Measurements from ENCODE around the gene ARAP3.
"Not testable (repeated sequence)": the region's sequence is repeated elsewhere in the genome, so short reads cannot be mapped to it uniquely, and the experiment has no call there.

The ARAP3 gene

GRCh38 chr5:141681695-141682641, at the start of gene ARAP3:
Gene ARAP3, minus strand, starts transcription at chr5:141682230. Its CDS starts 1,744 bp downstream, at chr5:141680486.
- DNase-seq: peak; percentile 92

- DNase-seq: peak; percentile 88
These were observed 47.5 kb upstream of the ARAP3 start for GRCh38 chr5:141729387-141730006.

GRCh38 chr5:141725891-141726290, 43.9 kb upstream of the ARAP3 start:
- no peak for DNase-seq

GRCh38 chr5:141725174-141725573, 43.1 kb upstream of the ARAP3 start:
- DNase-seq: not testable (repeated sequence)

GRCh38 chr5:141722266-141722665, 40.2 kb upstream of the ARAP3 start:
- no peak for DNase-seq

- DNase-seq: no peak
These were observed 35.0 kb upstream of the ARAP3 start for GRCh38 chr5:141717043-141717442.

- no peak for DNase-seq
These were observed 34.4 kb upstream of the ARAP3 start for GRCh38 chr5:141716468-141716867.

GRCh38 chr5:141716009-141716408, 34.0 kb upstream of the ARAP3 start:
- DNase-seq: peak; percentile 87

GRCh38 chr5:141715346-141715905, 33.4 kb upstream of the ARAP3 start:
- no peak for DNase-seq

GRCh38 chr5:141714542-141715310, 32.7 kb upstream of the ARAP3 start:
- peak; percentile 75 for DNase-seq

- DNase-seq: peak; percentile 87
These were observed 31.7 kb upstream of the ARAP3 start for GRCh38 chr5:141713616-141714309.

GRCh38 chr5:141711687-141712086, 29.7 kb upstream of the ARAP3 start:
- DNase-seq: no peak

GRCh38 chr5:141709699-141710267, 27.8 kb upstream of the ARAP3 start:
- DNase-seq: no peak

GRCh38 chr5:141708016-141708415, 26.0 kb upstream of the ARAP3 start:
- DNase-seq: no peak

GRCh38 chr5:141707510-141707909, 25.5 kb upstream of the ARAP3 start:
- no peak for DNase-seq

- no peak for DNase-seq
These were observed 24.1 kb upstream of the ARAP3 start for GRCh38 chr5:141706121-141706520.

- no peak for DNase-seq
These were observed 23.4 kb upstream of the ARAP3 start for GRCh38 chr5:141705469-141705868.

GRCh38 chr5:141704782-141705297, 22.8 kb upstream of the ARAP3 start:
- DNase-seq: no peak

- DNase-seq: no peak
These were observed 21.1 kb upstream of the ARAP3 start for GRCh38 chr5:141703133-141703561.

GRCh38 chr5:141701360-141702119, 19.5 kb upstream of the ARAP3 start:
- DNase-seq: no peak

GRCh38 chr5:141697586-141697985, 15.6 kb upstream of the ARAP3 start:
- DNase-seq: no peak

Data from islet precursor cell (in vitro differentiated cells).